HEK293 (cell line): ENCODE data around the gene TMEM131L.

ENCODE experiments used
- CTCF ChIA-PET: fragments of 350-600 bp; formaldehyde crosslinking; extraction: SDS; loops from one replicate; lab custom pipeline; 2021; ENCODE audit warnings: antibody characterized with exemption; lab: Yijun Ruan, JAX
- POLR2A ChIA-PET: fragments of 300-600 bp; formaldehyde crosslinking; extraction: SDS; loops from one replicate; lab custom pipeline; 2020; ENCODE audit warnings: antibody characterized with exemption, inconsistent platforms; lab: Yijun Ruan, JAX
- H3K27ac ChIP-seq: fragments of 200-500 bp; sonication (Bioruptor generic); 2 replicates; pipeline ENCODE4 v1.5.1; 2014; ENCODE audit warnings: low read depth, low read length, control low read depth, inconsistent platforms; ENCODE audit errors: extremely low read depth
- H3K36me3 ChIP-seq, 2 experiments: fragments of 200-500 bp in 1 of 2; sonication (Bioruptor generic) in 1 of 2; 1 replicate in 1 of 2; 2 replicates in 1 of 2; pipeline ENCODE4 v1.5.1; 2014 to 2017; ENCODE audit warnings: inconsistent platforms in 2 of 2, low read length in 2 of 2; ENCODE audit not compliant: control insufficient read depth in 2 of 2, insufficient read depth in 1 of 2
- H3K4me1 ChIP-seq: fragments of 200-500 bp; sonication (Bioruptor generic); 2 replicates; pipeline ENCODE4 v1.5.1; 2014; ENCODE audit warnings: mild to moderate bottlenecking, low read length, inconsistent platforms; ENCODE audit not compliant: control insufficient read depth, insufficient read depth
- H3K4me3 ChIP-seq: 2 replicates; pipeline ENCODE4 v1.5.1; 2011; ENCODE audit warnings: low read depth, mild to moderate bottlenecking, control low read depth, low read length, moderate library complexity
- H3K9me3 ChIP-seq: fragments of 200-500 bp; sonication (Bioruptor generic); 2 replicates; pipeline ENCODE4 v1.5.1; 2014; ENCODE audit warnings: low read depth, low read length, inconsistent platforms; ENCODE audit not compliant: control insufficient read depth, insufficient read depth
- BCL6B ChIP-seq: fragments of 450-650 bp; formaldehyde crosslinking; IDR thresholded peaks from 2 replicates; pipeline ENCODE4 v1.5.1; 2017; ENCODE audit warnings: missing biosample characterization, missing genetic modification characterization
- GLI4 ChIP-seq: fragments of 450-650 bp; formaldehyde crosslinking; IDR thresholded peaks from 2 replicates; pipeline ENCODE4 v1.5.1; 2016; ENCODE audit warnings: missing biosample characterization, missing genetic modification characterization
- GLIS2 ChIP-seq: fragments of 450-650 bp; formaldehyde crosslinking; IDR thresholded peaks from 2 replicates; pipeline ENCODE4 v1.5.1; 2016; ENCODE audit warnings: missing biosample characterization, missing genetic modification characterization
- KLF10 ChIP-seq: fragments of 450-650 bp; IDR thresholded peaks from 2 replicates; pipeline ENCODE4 v1.5.1; 2018; ENCODE audit warnings: missing biosample characterization, mild to moderate bottlenecking, missing genetic modification characterization
- KLF17 ChIP-seq: fragments of 450-650 bp; formaldehyde crosslinking; IDR thresholded peaks from 2 replicates; pipeline ENCODE4 v1.5.1; 2016; ENCODE audit warnings: missing biosample characterization, missing genetic modification characterization
- OVOL3 ChIP-seq: fragments of 450-650 bp; formaldehyde crosslinking; IDR thresholded peaks from 2 replicates; pipeline ENCODE4 v1.5.1; 2016; ENCODE audit warnings: missing biosample characterization, missing genetic modification characterization
- PATZ1 ChIP-seq: fragments of 450-650 bp; formaldehyde crosslinking; IDR thresholded peaks from 2 replicates; pipeline ENCODE4 v1.5.1; 2016; ENCODE audit warnings: missing biosample characterization, missing genetic modification characterization
- PBX3 ChIP-seq: sonication (generic); formaldehyde crosslinking; IDR thresholded peaks from 2 replicates; pipeline ENCODE4 v1.8.1; 2022; ENCODE audit warnings: mild to moderate bottlenecking, moderate library complexity, missing genetic modification reagents
- SP3 ChIP-seq: fragments of 450-650 bp; formaldehyde crosslinking; IDR thresholded peaks from 2 replicates; pipeline ENCODE4 v1.5.1; 2016; ENCODE audit warnings: missing biosample characterization, missing genetic modification characterization
- TCF7L2 ChIP-seq: IDR thresholded peaks from 2 replicates; pipeline ENCODE4 v1.6.1; 2011; ENCODE audit warnings: low read depth, mild to moderate bottlenecking, inconsistent platforms, low read length, moderate library complexity, borderline replicate concordance
- TRIM28 ChIP-seq: IDR thresholded peaks from 2 replicates; pipeline ENCODE4 v1.6.1; 2011; ENCODE audit warnings: low read length, control low read depth, borderline replicate concordance
- ZBTB26 ChIP-seq: fragments of 450-650 bp; formaldehyde crosslinking; optimal IDR thresholded peaks from 2 replicates; pipeline ENCODE3; 2016; ENCODE audit warnings: missing biosample characterization, mild to moderate bottlenecking, missing genetic modification characterization
- ZNF16 ChIP-seq: fragments of 450-650 bp; formaldehyde crosslinking; IDR thresholded peaks from 2 replicates; pipeline ENCODE4 v1.5.1; 2016; ENCODE audit warnings: low read depth, missing biosample characterization, missing genetic modification characterization
- ZNF423 ChIP-seq: fragments of 450-650 bp; formaldehyde crosslinking; IDR thresholded peaks from 2 replicates; pipeline ENCODE4 v1.5.1; 2016; ENCODE audit warnings: missing biosample characterization, missing genetic modification characterization
- ZNF544 ChIP-seq: fragments of 450-650 bp; formaldehyde crosslinking; IDR thresholded peaks from 2 replicates; pipeline ENCODE4 v1.5.0; 2017; ENCODE audit warnings: missing biosample characterization, missing genetic modification characterization
- ZNF704 ChIP-seq: fragments of 450-650 bp; formaldehyde crosslinking; IDR thresholded peaks from 2 replicates; pipeline ENCODE4 v1.5.1; 2016; ENCODE audit warnings: missing biosample characterization, missing genetic modification characterization

The TMEM131L gene

GRCh38 chr4:153637201-153637600, 171.0 kb downstream of the TMEM131L start (continued):
- TF ChIP-seq BCL6B (tag by site-specific recombination): no peak
- no peak for TF ChIP-seq ZNF423

GRCh38 chr4:153638011-153638410, 171.9 kb downstream of the TMEM131L start:
- no peak overlapping the region for H3K27ac ChIP-seq
- no peaks in the 10 kb centered on the region for H3K4me1 ChIP-seq
- no peak overlapping the region for H3K4me3 ChIP-seq
- ChIA-PET POLR2A (no interaction called here), CTCF (no interaction called here)
- no peak for TF ChIP-seq GLIS2 (tag by site-specific recombination)
- no peak for TF ChIP-seq ZNF544 (tag by site-specific recombination)
- TF ChIP-seq GLI4 (tag by site-specific recombination): no peak
- no peak for TF ChIP-seq ZBTB26
- no peak for TF ChIP-seq KLF10 (tag by site-specific recombination)
- no peak for TF ChIP-seq PATZ1
- no peak for TF ChIP-seq PBX3 (CRISPR knock-in tag)
- TF ChIP-seq BCL6B (tag by site-specific recombination): no peak
- no peak for TF ChIP-seq KLF17 (tag by site-specific recombination)
- TF ChIP-seq SP3 (tag by site-specific recombination): no peak
- TF ChIP-seq ZNF16 (tag by site-specific recombination): no peak
- TF ChIP-seq TCF7L2: no peak
- no peak for TF ChIP-seq ZNF423
- no peak for TF ChIP-seq OVOL3 (tag by site-specific recombination)
- TF ChIP-seq ZNF704 (tag by site-specific recombination): no peak
- no peak for TF ChIP-seq TRIM28
- peaks cover 0 to 36% of the 10 kb centered on the region in 2 experiments; a peak in 1 of 3 replicates for H3K36me3 ChIP-seq
- no peaks in the 10 kb centered on the region for H3K9me3 ChIP-seq
